Measurements from ENCODE around the gene ZNF865. TPM values are rescaled to one million over a fixed set of nuclear protein-coding genes. Genes with fewer than 3 reads are reported as not detected.

ZNF865 gene
- total and polyA plus RNA-seq, 2 of the 4 experiments (the other 2 are of a cell fraction) = under 0.01 to 4.6 TPM

DNA sequence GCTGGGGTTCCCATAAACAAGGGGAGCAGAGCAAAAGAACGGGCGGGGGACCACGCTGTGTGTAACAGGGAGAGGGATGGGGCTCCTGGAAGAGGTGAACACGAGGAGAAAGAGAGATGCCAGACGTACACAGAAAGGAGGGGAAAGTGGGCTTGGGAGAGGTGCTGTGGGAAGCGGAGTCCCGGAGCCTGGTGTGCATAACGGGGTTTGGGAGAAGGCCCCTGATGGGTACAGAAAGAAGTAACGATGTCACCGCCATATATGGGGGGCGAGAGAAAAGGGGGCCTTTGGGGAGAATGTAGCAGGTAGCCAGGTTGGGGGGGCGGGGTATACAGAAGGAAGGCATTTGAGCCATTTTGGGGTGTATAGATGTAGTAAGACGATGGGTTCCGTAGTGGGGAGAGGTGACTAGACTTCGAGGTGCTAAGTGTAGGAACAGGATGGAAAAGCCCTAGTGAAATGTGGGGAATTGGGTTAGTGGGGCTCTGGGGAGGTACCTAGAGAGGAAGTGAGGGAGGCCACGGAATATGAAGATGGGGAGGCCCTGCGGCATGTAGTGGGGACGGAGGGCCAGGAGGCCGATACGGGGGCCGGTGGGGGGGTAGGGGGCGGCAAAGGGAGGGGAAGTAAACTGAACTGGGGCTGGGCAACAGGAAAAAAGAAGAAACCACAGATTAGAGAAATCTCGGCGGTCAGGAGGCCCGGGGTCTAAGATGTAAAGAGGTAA is 36.1 kb downstream of the ZNF865 start (continued):
- TF ChIP-seq, protein P1, sequence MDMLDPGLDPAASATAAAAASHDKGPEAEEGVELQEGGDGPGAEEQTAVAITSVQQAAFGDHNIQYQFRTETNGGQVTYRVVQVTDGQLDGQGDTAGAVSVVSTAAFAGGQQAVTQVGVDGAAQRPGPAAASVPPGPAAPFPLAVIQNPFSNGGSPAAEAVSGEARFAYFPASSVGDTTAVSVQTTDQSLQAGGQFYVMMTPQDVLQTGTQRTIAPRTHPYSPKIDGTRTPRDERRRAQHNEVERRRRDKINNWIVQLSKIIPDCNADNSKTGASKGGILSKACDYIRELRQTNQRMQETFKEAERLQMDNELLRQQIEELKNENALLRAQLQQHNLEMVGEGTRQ (IDR thresholded peaks at IDR 0.05; ENCODE audit: low read depth, low read length) = no peak

DNA sequence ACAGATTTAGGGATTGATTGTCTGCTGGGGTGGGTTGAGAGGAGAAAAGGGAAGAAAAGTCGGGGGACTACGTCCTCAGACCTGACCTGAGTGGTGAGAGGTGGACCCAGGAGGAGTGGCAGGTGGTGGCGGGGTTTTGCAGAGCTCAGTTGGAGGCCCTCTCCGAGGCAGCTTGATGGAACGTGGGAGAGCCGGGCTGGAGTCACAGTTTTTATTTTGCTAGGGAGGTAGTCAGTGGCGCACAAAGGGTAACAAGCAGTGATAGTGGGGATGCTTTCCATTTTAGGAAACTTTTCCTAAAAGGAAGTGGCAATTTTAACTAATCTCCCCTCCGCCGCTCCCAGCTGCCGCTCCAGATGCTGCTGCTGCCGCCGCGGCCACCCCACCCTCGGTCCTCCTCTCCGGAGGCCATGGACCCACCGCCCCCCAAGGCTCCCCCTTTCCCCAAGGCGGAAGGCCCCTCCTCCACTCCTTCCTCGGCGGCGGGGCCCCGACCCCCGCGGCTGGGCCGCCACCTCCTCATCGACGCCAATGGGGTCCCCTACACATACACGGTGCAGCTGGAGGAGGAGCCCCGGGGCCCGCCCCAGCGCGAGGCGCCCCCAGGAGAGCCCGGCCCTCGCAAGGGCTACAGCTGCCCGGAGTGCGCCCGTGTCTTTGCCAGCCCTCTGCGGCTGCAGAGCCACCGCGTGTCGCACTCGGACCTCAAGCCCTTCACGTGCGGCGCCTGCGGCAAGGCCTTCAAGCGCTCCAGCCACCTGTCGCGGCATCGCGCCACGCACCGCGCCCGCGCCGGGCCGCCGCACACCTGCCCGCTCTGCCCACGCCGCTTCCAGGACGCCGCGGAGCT is 36.9 kb downstream of the ZNF865 start:
- peak overlapping the region; percentile 85 for H2AFZ ChIP-seq (replicated peaks; ENCODE audit: low read length, poor library complexity)
- no peaks in the 10 kb centered on the region for H3K27me3 ChIP-seq (ENCODE audit: control insufficient read depth, insufficient read depth, low read length)
- DNase-seq (no peak), ATAC-seq (ENCODE audit: low read depth) (no peak)
- TF ChIP-seq MAZ (IDR thresholded peaks at IDR 0.05; ENCODE audit: borderline replicate concordance, low read depth, low read length) (0 out of 2 replicates have a peak, but pooled peaks have one; percentile 11), CHD1 (IDR thresholded peaks at IDR 0.05; ENCODE audit: low read depth, low read length) (no peak), BHLHE40 (IDR thresholded peaks at IDR 0.05; ENCODE audit: low read depth, low read length) (0 out of 2 replicates have a peak, but pooled peaks have one; percentile 13)
- peak overlapping the region; percentile 89 to 96 for H4K8ac ChIP-seq (ENCODE audit: low read depth in 2 of 2, low read length in 2 of 2)
- dilution Hi-C loops (cut with HindIII; ENCODE audit: low sequenced_read_pairs, unreplicated experiment) = no loop called here
- H4K5ac ChIP-seq (ENCODE audit: low read depth, low read length) = peak overlapping the region; percentile 68
- peak overlapping the region; percentile 96 for H3K23ac ChIP-seq (ENCODE audit: low read depth, low read length)
- peak overlapping the region; percentile 75 for H2BK5ac ChIP-seq (ENCODE audit: low read depth, low read length, poor library complexity, severe bottlenecking)
- peaks cover 16% of the 10 kb centered on the region for H3K36me3 ChIP-seq (ENCODE audit: control insufficient read depth, insufficient read depth, low read length)
- CTCF ChIA-PET = interaction anchor here (0.8 kb wide), 1 partner anchor 38 kb away, joined by 4 read pairs; no protein-coding TSS in a partner anchor
- H3K79me1 ChIP-seq (ENCODE audit: low read depth in 1 of 2, low read length in 2 of 2) = peaks cover 25 to 81% of the 10 kb centered on the region in 2 experiments
- peaks cover 12% of the 10 kb centered on the region for H3K4me1 ChIP-seq (ENCODE audit: control insufficient read depth, insufficient read depth, low read length)
- POLR2A ChIA-PET (ENCODE audit: unreplicated experiment) = no interaction called here
- H3K14ac ChIP-seq (replicated peaks; ENCODE audit: low read depth, low read length) = peak overlapping the region; percentile 98
- H3K9me1 ChIP-seq (ENCODE audit: insufficient read depth, low read length) = peaks cover 3% of the 10 kb centered on the region; the same call in 1 of the 2 replicates
- intact Hi-C loops (cut with micrococcal nuclease) = no loop called here
- H3K4ac ChIP-seq (ENCODE audit: low read depth, low read length) = peak overlapping the region; percentile 89
- peak overlapping the region; percentile 76 for H3K27ac ChIP-seq (ENCODE audit: insufficient read depth, low read length)
- peak overlapping the region; percentile 86 for H2AK9ac ChIP-seq (replicated peaks; ENCODE audit: low read depth, low read length, poor library complexity)
- H3K56ac ChIP-seq (ENCODE audit: extremely low read depth, insufficient read depth, low read length) = peak overlapping the region; percentile 8
- no peak overlapping the region for H2BK15ac ChIP-seq (ENCODE audit: low read depth, low read length)
- in situ Hi-C loops (cut with MboI; ENCODE audit: low sequenced_read_pairs) = loop anchor here (25.0 kb wide), 2 partner anchors 355 to 530 kb away; partner anchors contain the start of genes BRSK1, HSPBP1 and PPP1R12C
- H3K4me3 ChIP-seq (ENCODE audit: insufficient read depth, low read depth, low read length) = peak overlapping the region; percentile 74
- 15% methylated on average over 24 of the region's 65 CpGs; no CpG with 5 or more reads in 1 of the 2 experiments for WGBS, 2 experiments (ENCODE audit: extremely low coverage in 2 of 2, insufficient read length in 1 of 2)
- no peaks in the 10 kb centered on the region for H4K20me1 ChIP-seq (ENCODE audit: insufficient read depth, low read length)
- H3K18ac ChIP-seq (ENCODE audit: low read depth, low read length) = no peak overlapping the region
- H4K91ac ChIP-seq (ENCODE audit: insufficient read depth, low read depth, low read length) = peak overlapping the region; percentile 60
- H3K9me3 ChIP-seq (ENCODE audit: control insufficient read depth, insufficient read depth, low read length) = no peaks in the 10 kb centered on the region
- no peak overlapping the region for H2BK20ac ChIP-seq (ENCODE audit: low read depth, low read length)
- peak overlapping the region; percentile 93 for H3K4me2 ChIP-seq (ENCODE audit: low read depth, low read length)
- no peak overlapping the region for H2BK120ac ChIP-seq (ENCODE audit: low read depth, low read length)
- H2AK5ac ChIP-seq (ENCODE audit: low read depth, low read length) = peak overlapping the region; percentile 93
- H3K9ac ChIP-seq (ENCODE audit: low read depth, low read length) = peak overlapping the region; percentile 81
- no TSS peak for BruUV-seq (replicated peaks)

All from IMR-90 (cell line).